HepG2 (cell line): Measurements from ENCODE around the gene BUD23. TPM values are rescaled to one million over a fixed set of nuclear protein-coding genes. Genes with fewer than 3 reads are reported as not detected.
A peak's percentile ranks its signal among the peaks of the same experiment; 100 is the strongest.

Experiments used
- ATF4 ChIP-seq, 2 experiments: fragments of 450-650 bp in 1 of 2; sonication (generic) in 1 of 2; formaldehyde crosslinking; IDR thresholded peaks; 2 replicates each; pipeline versions ENCODE4 v1.5.0 to v1.8.0; 2020 to 2022; ENCODE audit warnings: mild to moderate bottlenecking in 1 of 2, missing genetic modification reagents in 1 of 2
- DMAP1 ChIP-seq: IDR thresholded peaks from 2 replicates; pipeline ENCODE4 v1.6.1; 2016
- E2F5 ChIP-seq: sonication (generic); formaldehyde crosslinking; conservative IDR thresholded peaks from 2 replicates; pipeline ENCODE4 v1.4.0; 2020; ENCODE audit warnings: missing genetic modification reagents
- ELF3 ChIP-seq: IDR thresholded peaks from 2 replicates; pipeline ENCODE4 v1.6.1; 2016; ENCODE audit warnings: missing genetic modification reagents, missing compliant biosample characterization
- ETV6 ChIP-seq: sonication (generic); formaldehyde crosslinking; conservative IDR thresholded peaks from 2 replicates; pipeline ENCODE4 v1.4.0; 2020; ENCODE audit warnings: missing genetic modification reagents
- TRIM22 ChIP-seq: fragments of 450-650 bp; IDR thresholded peaks from 2 replicates; pipeline ENCODE4 v1.6.1; 2017
- ZNF552 ChIP-seq: sonication (generic); formaldehyde crosslinking; IDR thresholded peaks from 2 replicates; pipeline ENCODE4 v1.9.0; 2022; ENCODE audit warnings: missing genetic modification reagents, mild to moderate bottlenecking, borderline replicate concordance
- polyA plus RNA-seq, 8 experiments: library from polyadenylated mRNA; depleted of rRNA in 3 of 8; stranded (reverse) in 7 of 8; unstranded in 1 of 8; fragments of >200 nt; fragmentation: Illumina TruSeq in 4 of 8; extraction: Trizol in 4 of 8; gene quantifications; 2 replicates each; pipeline versions ENCODE4 v1.2.1 to v1.2.3, GENCODE V29; 2011 to 2016; ENCODE audit warnings: low read depth in 4 of 8, missing spikeins in 1 of 8, mixed read lengths in 1 of 8; ENCODE audit not compliant: insufficient read depth in 1 of 8
- total RNA-seq, 5 experiments: library from RNA; depleted of rRNA; stranded (reverse); fragments of >200 nt; fragmentation: Illumina TruSeq; extraction: Trizol; gene quantifications; 2 replicates each; pipeline ENCODE4 v1.2.3, GENCODE V29; 2016; ENCODE audit warnings: low read depth in 1 of 5
- TF ChIP-seq, protein P1 (sequence below): IDR thresholded peaks from 2 replicates; pipeline ENCODE4 v1.6.1; 2016; ENCODE audit warnings: mild to moderate bottlenecking, missing biosample characterization, missing genetic modification reagents
- TF ChIP-seq, protein P2 (sequence below): sonication (generic); formaldehyde crosslinking; IDR thresholded peaks from 2 replicates; pipeline ENCODE4 v1.5.0; 2020; ENCODE audit warnings: mild to moderate bottlenecking, missing genetic modification reagents, borderline replicate concordance
- TF ChIP-seq, protein P3 (sequence below): sonication (generic); formaldehyde crosslinking; conservative IDR thresholded peaks from 2 replicates; pipeline ENCODE4 v1.5.0; 2020; ENCODE audit warnings: missing genetic modification reagents

Gene BUD23
- total and polyA plus RNA-seq, 2 of the 13 experiments (the other 11 are each of a cell fraction or from before 2014, with no cell fraction given), result 47.5 to 54.5 TPM

GRCh38 chr7:73738612-73739386, 55.4 kb downstream of the BUD23 start, which contains the start of gene ABHD11 (continued):
- TF ChIP-seq ATF4 (CRISPR knock-in tag; IDR thresholded peaks at IDR 0.05) (peak in 1 of 2 experiments; percentile 83; a peak in 2 of 4 replicates), ZNF552 (CRISPR knock-in tag) (no peak), DMAP1 (peak; percentile 57; the same call in 1 of the 2 replicates), ETV6 (CRISPR knock-in tag) (peak; percentile 76; the same call in 1 of the 2 replicates), ELF3 (CRISPR knock-in tag) (no peak), E2F5 (CRISPR knock-in tag) (peak; percentile 20; the same call in 1 of the 2 replicates), TRIM22 (no peak)
- TF ChIP-seq, protein P1, sequence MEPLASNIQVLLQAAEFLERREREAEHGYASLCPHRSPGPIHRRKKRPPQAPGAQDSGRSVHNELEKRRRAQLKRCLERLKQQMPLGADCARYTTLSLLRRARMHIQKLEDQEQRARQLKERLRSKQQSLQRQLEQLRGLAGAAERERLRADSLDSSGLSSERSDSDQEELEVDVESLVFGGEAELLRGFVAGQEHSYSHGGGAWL, result peak; percentile 65; the same call in 1 of the 2 replicates
- TF ChIP-seq, protein P2, sequence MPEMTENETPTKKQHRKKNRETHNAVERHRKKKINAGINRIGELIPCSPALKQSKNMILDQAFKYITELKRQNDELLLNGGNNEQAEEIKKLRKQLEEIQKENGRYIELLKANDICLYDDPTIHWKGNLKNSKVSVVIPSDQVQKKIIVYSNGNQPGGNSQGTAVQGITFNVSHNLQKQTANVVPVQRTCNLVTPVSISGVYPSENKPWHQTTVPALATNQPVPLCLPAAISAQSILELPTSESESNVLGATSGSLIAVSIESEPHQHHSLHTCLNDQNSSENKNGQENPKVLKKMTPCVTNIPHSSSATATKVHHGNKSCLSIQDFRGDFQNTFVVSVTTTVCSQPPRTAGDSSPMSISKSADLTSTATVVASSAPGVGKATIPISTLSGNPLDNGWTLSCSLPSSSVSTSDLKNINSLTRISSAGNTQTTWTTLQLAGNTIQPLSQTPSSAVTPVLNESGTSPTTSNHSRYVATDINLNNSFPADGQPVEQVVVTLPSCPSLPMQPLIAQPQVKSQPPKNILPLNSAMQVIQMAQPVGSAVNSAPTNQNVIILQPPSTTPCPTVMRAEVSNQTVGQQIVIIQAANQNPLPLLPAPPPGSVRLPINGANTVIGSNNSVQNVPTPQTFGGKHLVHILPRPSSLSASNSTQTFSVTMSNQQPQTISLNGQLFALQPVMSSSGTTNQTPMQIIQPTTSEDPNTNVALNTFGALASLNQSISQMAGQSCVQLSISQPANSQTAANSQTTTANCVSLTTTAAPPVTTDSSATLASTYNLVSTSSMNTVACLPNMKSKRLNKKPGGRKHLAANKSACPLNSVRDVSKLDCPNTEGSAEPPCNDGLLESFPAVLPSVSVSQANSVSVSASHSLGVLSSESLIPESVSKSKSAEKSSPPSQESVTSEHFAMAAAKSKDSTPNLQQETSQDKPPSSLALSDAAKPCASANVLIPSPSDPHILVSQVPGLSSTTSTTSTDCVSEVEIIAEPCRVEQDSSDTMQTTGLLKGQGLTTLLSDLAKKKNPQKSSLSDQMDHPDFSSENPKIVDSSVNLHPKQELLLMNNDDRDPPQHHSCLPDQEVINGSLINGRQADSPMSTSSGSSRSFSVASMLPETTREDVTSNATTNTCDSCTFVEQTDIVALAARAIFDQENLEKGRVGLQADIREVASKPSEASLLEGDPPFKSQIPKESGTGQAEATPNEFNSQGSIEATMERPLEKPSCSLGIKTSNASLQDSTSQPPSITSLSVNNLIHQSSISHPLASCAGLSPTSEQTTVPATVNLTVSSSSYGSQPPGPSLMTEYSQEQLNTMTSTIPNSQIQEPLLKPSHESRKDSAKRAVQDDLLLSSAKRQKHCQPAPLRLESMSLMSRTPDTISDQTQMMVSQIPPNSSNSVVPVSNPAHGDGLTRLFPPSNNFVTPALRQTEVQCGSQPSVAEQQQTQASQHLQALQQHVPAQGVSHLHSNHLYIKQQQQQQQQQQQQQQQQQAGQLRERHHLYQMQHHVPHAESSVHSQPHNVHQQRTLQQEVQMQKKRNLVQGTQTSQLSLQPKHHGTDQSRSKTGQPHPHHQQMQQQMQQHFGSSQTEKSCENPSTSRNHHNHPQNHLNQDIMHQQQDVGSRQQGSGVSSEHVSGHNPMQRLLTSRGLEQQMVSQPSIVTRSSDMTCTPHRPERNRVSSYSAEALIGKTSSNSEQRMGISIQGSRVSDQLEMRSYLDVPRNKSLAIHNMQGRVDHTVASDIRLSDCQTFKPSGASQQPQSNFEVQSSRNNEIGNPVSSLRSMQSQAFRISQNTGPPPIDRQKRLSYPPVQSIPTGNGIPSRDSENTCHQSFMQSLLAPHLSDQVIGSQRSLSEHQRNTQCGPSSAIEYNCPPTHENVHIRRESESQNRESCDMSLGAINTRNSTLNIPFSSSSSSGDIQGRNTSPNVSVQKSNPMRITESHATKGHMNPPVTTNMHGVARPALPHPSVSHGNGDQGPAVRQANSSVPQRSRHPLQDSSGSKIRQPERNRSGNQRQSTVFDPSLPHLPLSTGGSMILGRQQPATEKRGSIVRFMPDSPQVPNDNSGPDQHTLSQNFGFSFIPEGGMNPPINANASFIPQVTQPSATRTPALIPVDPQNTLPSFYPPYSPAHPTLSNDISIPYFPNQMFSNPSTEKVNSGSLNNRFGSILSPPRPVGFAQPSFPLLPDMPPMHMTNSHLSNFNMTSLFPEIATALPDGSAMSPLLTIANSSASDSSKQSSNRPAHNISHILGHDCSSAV (CRISPR knock-in tag), result no peak
- TF ChIP-seq, protein P3, sequence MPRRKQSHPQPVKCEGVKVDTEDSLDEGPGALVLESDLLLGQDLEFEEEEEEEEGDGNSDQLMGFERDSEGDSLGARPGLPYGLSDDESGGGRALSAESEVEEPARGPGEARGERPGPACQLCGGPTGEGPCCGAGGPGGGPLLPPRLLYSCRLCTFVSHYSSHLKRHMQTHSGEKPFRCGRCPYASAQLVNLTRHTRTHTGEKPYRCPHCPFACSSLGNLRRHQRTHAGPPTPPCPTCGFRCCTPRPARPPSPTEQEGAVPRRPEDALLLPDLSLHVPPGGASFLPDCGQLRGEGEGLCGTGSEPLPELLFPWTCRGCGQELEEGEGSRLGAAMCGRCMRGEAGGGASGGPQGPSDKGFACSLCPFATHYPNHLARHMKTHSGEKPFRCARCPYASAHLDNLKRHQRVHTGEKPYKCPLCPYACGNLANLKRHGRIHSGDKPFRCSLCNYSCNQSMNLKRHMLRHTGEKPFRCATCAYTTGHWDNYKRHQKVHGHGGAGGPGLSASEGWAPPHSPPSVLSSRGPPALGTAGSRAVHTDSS (CRISPR knock-in tag), result no peak
